Measurements from ENCODE around the gene MPPED1. TPM values are rescaled to one million over a fixed set of nuclear protein-coding genes. Genes with fewer than 3 reads are reported as not detected.

MPPED1 gene
- total and polyA plus RNA-seq, 9 donors: 0.21 to 4.5 (median 0.52) TPM

- Histone ChIP-seq H3K9me3 (replicated peaks; ENCODE audit: control insufficient read depth, low read depth, low read length) (no peaks in the 10 kb centered on the region), H3K4me1 (ENCODE audit: control insufficient read depth, insufficient read depth, low read length) (peaks cover 4% of the 10 kb centered on the region), H3K4me3 (ENCODE audit: low read length) (no peak overlapping the region), H3K27me3 (ENCODE audit: control insufficient read depth, insufficient read depth, low read length) (peaks cover 47% of the 10 kb centered on the region), H3K36me3 (ENCODE audit: control insufficient read depth, insufficient read depth, low read length) (no peaks in the 10 kb centered on the region), H3K27ac (ENCODE audit: low read length) (no peak overlapping the region)
- 70% methylated on average over 7 of the region's 8 CpGs for WGBS (ENCODE audit: insufficient coverage)
- no peak for DNase-seq
Measured at GRCh38 chr22:43409046-43409445, 2.8 kb upstream of the MPPED1 start.

- DNase-seq: no peak
Measured at GRCh38 chr22:43409800-43410199, 2.0 kb upstream of the MPPED1 start.

GRCh38 chr22:43411040-43411868 is 560 bp upstream of the MPPED1 start:
- no peak overlapping the region for H3K4me3 ChIP-seq (ENCODE audit: low read length)
- no peak for DNase-seq
- peaks cover 63% of the 10 kb centered on the region for H3K27me3 ChIP-seq (ENCODE audit: control insufficient read depth, insufficient read depth, low read length)
- H3K9me3 ChIP-seq (replicated peaks; ENCODE audit: control insufficient read depth, low read depth, low read length): no peaks in the 10 kb centered on the region
- 7% methylated on average over 59 of the region's 83 CpGs for WGBS (ENCODE audit: insufficient coverage)
- peaks cover 4% of the 10 kb centered on the region for H3K4me1 ChIP-seq (ENCODE audit: control insufficient read depth, insufficient read depth, low read length)
- no peak overlapping the region for H3K27ac ChIP-seq (ENCODE audit: low read length)
- no peaks in the 10 kb centered on the region for H3K36me3 ChIP-seq (ENCODE audit: control insufficient read depth, insufficient read depth, low read length)

More at GRCh38 chr22:43409800-43410199, 2.0 kb upstream of the MPPED1 start:
- Histone ChIP-seq H3K27me3 (ENCODE audit: control insufficient read depth, insufficient read depth, low read length) (peaks cover 54% of the 10 kb centered on the region), H3K36me3 (ENCODE audit: control insufficient read depth, insufficient read depth, low read length) (no peaks in the 10 kb centered on the region), H3K27ac (ENCODE audit: low read length) (no peak overlapping the region), H3K4me3 (ENCODE audit: low read length) (no peak overlapping the region), H3K9me3 (replicated peaks; ENCODE audit: control insufficient read depth, low read depth, low read length) (no peaks in the 10 kb centered on the region), H3K4me1 (ENCODE audit: control insufficient read depth, insufficient read depth, low read length) (peaks cover 4% of the 10 kb centered on the region)
- 70% methylated on average over 3 of the region's 4 CpGs for WGBS (ENCODE audit: insufficient coverage)

- no peak overlapping the region for H3K27ac ChIP-seq (ENCODE audit: low read length)
- WGBS (ENCODE audit: insufficient coverage): 66% methylated on average over 20 of the region's 26 CpGs
Measured at GRCh38 chr22:43412808-43413795, 1.3 kb downstream of the MPPED1 start.

DNA sequence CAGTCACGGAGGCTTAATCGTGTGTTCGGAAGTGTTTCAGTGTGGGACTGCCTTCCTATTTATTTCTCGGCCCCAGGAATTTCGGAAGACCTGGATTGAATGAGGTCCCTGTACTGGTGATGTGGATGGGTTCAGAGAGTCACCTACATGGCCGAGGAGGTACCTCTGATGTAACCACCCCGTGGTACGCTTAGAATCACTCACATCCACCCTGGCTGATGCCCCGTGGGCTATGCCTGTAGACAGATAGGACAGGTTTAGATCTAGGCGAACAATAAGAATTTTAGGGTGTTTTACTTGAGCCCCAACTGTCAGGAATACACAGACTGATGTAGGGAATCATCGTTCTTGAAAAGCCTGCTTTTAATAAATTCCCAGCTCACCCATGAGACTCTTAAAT is 2.0 kb downstream of the MPPED1 start:
- no peak overlapping the region for H3K4me3 ChIP-seq (ENCODE audit: low read length)
- no peak for DNase-seq
- WGBS (ENCODE audit: insufficient coverage): 86% methylated on average over 8 of the region's 11 CpGs
- no peak overlapping the region for H3K27ac ChIP-seq (ENCODE audit: low read length)
- no peaks in the 10 kb centered on the region for H3K9me3 ChIP-seq (replicated peaks; ENCODE audit: control insufficient read depth, low read depth, low read length)
- peaks cover 7% of the 10 kb centered on the region for H3K4me1 ChIP-seq (ENCODE audit: control insufficient read depth, insufficient read depth, low read length)
- H3K36me3 ChIP-seq (ENCODE audit: control insufficient read depth, insufficient read depth, low read length): no peaks in the 10 kb centered on the region
- peaks cover 68% of the 10 kb centered on the region for H3K27me3 ChIP-seq (ENCODE audit: control insufficient read depth, insufficient read depth, low read length)

More at GRCh38 chr22:43412808-43413795, 1.3 kb downstream of the MPPED1 start:
- Histone ChIP-seq H3K9me3 (replicated peaks; ENCODE audit: control insufficient read depth, low read depth, low read length) (no peaks in the 10 kb centered on the region), H3K4me3 (ENCODE audit: low read length) (no peak overlapping the region), H3K36me3 (ENCODE audit: control insufficient read depth, insufficient read depth, low read length) (no peaks in the 10 kb centered on the region), H3K4me1 (ENCODE audit: control insufficient read depth, insufficient read depth, low read length) (peaks cover 4% of the 10 kb centered on the region), H3K27me3 (ENCODE audit: control insufficient read depth, insufficient read depth, low read length) (peaks cover 70% of the 10 kb centered on the region)
- no peak for DNase-seq

DNA sequence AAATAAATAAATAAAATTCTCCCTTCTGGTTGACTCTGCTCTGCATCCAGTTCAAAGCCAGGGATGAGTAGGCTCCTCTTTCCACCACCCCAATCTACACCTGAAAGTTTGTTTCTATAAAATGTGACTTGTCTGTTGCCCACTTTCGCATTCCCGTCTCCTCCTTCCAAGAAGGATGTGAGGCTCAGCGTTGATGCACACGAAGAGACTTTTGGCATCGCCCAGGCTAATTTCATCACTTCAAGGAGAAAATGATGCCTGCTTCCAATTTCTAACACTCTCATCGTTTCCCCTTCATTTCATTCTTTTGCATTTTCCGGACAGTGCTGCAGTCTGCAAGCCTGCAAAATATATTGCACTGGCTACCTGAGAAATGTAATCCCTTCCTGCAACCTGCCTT is 3.9 kb downstream of the MPPED1 start:
- no peak overlapping the region for H3K27ac ChIP-seq (ENCODE audit: low read length)
- H3K27me3 ChIP-seq (ENCODE audit: control insufficient read depth, insufficient read depth, low read length): peaks cover 51% of the 10 kb centered on the region
- WGBS (ENCODE audit: insufficient coverage): 31% methylated on average over 4 of the region's 7 CpGs

DNA sequence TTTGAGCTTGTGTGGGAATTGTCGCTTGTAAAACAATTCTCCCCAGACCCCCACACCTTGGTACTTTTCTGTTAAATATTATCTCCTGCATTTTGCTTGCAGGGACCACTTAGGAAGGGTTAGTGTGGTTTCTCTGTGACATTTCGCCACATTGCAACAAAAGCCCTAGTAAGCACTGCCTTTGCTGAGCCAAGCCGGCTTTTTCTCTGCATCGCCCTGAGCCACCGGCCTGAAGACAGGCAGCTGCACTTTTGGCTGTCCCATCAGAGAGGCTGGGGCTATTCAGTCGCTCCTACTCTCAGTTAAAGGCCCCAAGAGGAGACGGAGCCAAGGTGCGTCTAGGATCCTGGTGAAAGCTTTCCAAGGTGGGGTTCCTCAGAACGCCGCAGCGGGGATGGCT is 5.7 kb downstream of the MPPED1 start:
- no peak overlapping the region for H3K27ac ChIP-seq (ENCODE audit: low read length)
- no peaks in the 10 kb centered on the region for H3K36me3 ChIP-seq (ENCODE audit: control insufficient read depth, insufficient read depth, low read length)
- 54% methylated on average over 8 of the region's 11 CpGs for WGBS (ENCODE audit: insufficient coverage)
- no peak overlapping the region for H3K4me3 ChIP-seq (ENCODE audit: low read length)
- no peak for DNase-seq
- H3K4me1 ChIP-seq (ENCODE audit: control insufficient read depth, insufficient read depth, low read length): peaks cover 4% of the 10 kb centered on the region
- peaks cover 51% of the 10 kb centered on the region for H3K27me3 ChIP-seq (ENCODE audit: control insufficient read depth, insufficient read depth, low read length)
- no peaks in the 10 kb centered on the region for H3K9me3 ChIP-seq (replicated peaks; ENCODE audit: control insufficient read depth, low read depth, low read length)

More for the DNA sequence above, 3.9 kb downstream of the MPPED1 start:
- Histone ChIP-seq H3K4me1 (ENCODE audit: control insufficient read depth, insufficient read depth, low read length) (peaks cover 7% of the 10 kb centered on the region), H3K36me3 (ENCODE audit: control insufficient read depth, insufficient read depth, low read length) (no peaks in the 10 kb centered on the region), H3K4me3 (ENCODE audit: low read length) (no peak overlapping the region), H3K9me3 (replicated peaks; ENCODE audit: control insufficient read depth, low read depth, low read length) (no peaks in the 10 kb centered on the region)
- peak; percentile 38 for DNase-seq

DNA sequence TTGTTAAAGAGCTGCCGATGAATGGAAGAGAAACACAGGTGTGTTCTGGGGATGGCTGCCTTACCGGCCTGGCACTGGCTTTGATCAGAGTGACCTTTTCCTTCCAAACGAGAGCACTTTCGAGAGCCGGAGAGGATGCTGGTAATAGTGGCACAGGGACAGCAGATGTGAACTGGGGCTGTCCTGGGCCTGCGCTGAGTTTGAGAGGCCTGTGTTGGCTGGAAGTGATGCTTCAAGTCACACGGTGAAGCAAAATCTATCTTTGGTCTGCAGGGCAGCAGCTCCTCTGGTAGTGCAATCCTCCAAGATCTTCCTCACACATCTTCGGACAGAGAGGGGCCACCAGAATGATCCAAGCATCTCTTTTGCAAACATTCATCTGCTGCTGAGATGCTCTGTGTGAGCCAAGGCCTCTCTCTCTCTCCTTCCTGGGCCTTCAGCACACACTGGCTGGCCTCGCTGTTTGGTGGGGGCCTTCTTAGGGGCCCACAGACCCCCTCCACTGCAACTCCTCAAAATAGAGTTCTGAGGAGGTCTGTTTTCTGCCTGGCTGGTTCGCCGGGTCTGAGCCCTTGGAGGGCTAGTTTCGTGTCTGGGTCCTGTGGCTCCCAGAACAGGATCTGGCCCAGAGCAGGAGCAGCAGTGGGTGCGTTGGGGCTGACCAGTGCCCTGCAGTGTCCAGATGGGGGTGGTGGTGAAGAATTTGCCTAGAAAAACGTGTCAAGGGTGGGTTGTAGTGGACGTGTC is 6.4 kb downstream of the MPPED1 start:
- H3K36me3 ChIP-seq (ENCODE audit: control insufficient read depth, insufficient read depth, low read length): no peaks in the 10 kb centered on the region
- WGBS (ENCODE audit: insufficient coverage): 64% methylated on average over 12 of the region's 15 CpGs
- no peak overlapping the region for H3K4me3 ChIP-seq (ENCODE audit: low read length)
- peaks cover 2% of the 10 kb centered on the region for H3K4me1 ChIP-seq (ENCODE audit: control insufficient read depth, insufficient read depth, low read length)
- DNase-seq: no peak
- H3K27ac ChIP-seq (ENCODE audit: low read length): no peak overlapping the region
- H3K9me3 ChIP-seq (replicated peaks; ENCODE audit: control insufficient read depth, low read depth, low read length): no peaks in the 10 kb centered on the region
- H3K27me3 ChIP-seq (ENCODE audit: control insufficient read depth, insufficient read depth, low read length): peaks cover 44% of the 10 kb centered on the region

- Histone ChIP-seq H3K27me3 (ENCODE audit: control insufficient read depth, insufficient read depth, low read length) (peaks cover 32% of the 10 kb centered on the region), H3K4me1 (ENCODE audit: control insufficient read depth, insufficient read depth, low read length) (peaks cover 2% of the 10 kb centered on the region), H3K36me3 (ENCODE audit: control insufficient read depth, insufficient read depth, low read length) (no peaks in the 10 kb centered on the region), H3K27ac (ENCODE audit: low read length) (no peak overlapping the region), H3K9me3 (replicated peaks; ENCODE audit: control insufficient read depth, low read depth, low read length) (no peaks in the 10 kb centered on the region), H3K4me3 (ENCODE audit: low read length) (no peak overlapping the region)
- no peak for DNase-seq
- WGBS (ENCODE audit: insufficient coverage): 65% methylated on average over 8 of the region's 13 CpGs
Measured at GRCh38 chr22:43419371-43420080, 7.7 kb downstream of the MPPED1 start.
